B cell (primary cell): ENCODE measurements around the gene BNIP3.

Experiments used
- EZH2 ChIP-seq: IDR thresholded peaks from 2 replicates; pipeline ENCODE4 v1.6.1; 2012; ENCODE audit warnings: borderline replicate concordance, low read depth, mild to moderate bottlenecking, moderate library complexity, low read length; ENCODE audit not compliant: insufficient read depth, poor library complexity, severe bottlenecking
- TF ChIP-seq, protein P1 (sequence below): fragments of 200-600 bp; IDR thresholded peaks from one replicate; pipeline ENCODE4 v1.8.0; 2022; ENCODE audit warnings: antibody characterized with exemption, mild to moderate bottlenecking

DNA sequence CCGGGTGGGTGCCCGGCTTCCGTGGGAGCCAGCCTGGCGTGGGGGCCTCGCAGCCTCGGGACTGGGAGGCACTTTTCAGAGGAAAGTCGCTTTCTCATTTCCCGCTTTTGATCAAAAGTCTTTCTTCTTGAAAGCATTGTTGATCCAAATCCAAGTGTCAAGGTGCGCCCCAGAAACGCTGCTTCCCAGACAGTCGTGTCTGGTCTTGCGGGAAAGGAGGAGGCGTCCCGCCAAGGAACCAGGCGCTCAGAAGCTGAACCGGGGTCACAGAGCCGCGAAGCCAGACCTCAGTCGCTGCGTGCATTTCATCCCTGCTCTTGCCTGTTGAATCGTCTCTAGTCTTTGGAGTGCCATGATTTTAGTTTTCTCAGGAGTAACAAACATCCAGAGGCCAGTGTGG lies 1.1 kb upstream of the BNIP3 start:
- TF ChIP-seq, protein P1, sequence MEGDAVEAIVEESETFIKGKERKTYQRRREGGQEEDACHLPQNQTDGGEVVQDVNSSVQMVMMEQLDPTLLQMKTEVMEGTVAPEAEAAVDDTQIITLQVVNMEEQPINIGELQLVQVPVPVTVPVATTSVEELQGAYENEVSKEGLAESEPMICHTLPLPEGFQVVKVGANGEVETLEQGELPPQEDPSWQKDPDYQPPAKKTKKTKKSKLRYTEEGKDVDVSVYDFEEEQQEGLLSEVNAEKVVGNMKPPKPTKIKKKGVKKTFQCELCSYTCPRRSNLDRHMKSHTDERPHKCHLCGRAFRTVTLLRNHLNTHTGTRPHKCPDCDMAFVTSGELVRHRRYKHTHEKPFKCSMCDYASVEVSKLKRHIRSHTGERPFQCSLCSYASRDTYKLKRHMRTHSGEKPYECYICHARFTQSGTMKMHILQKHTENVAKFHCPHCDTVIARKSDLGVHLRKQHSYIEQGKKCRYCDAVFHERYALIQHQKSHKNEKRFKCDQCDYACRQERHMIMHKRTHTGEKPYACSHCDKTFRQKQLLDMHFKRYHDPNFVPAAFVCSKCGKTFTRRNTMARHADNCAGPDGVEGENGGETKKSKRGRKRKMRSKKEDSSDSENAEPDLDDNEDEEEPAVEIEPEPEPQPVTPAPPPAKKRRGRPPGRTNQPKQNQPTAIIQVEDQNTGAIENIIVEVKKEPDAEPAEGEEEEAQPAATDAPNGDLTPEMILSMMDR: no peak
- no peak for TF ChIP-seq EZH2
